IMR-90 (cell line): ENCODE measurements around the gene PLVAP. TPM values are rescaled to one million over a fixed set of nuclear protein-coding genes. Genes with fewer than 3 reads are reported as not detected.

Experiments used
- ELK1 ChIP-seq: fragments of 150-350 bp; IDR thresholded peaks from 2 replicates; pipeline ENCODE4 v1.6.1; 2016; ENCODE audit warnings: low read depth, mild to moderate bottlenecking, low read length, moderate library complexity, borderline replicate concordance
- polyA plus RNA-seq, 3 experiments: library from polyadenylated mRNA; depleted of rRNA; stranded (reverse); fragments of >200 nt; gene quantifications; 2 replicates each; pipeline ENCODE4 v1.2.3, GENCODE V29; 2012; ENCODE audit warnings: low replicate concordance in 1 of 3
- total RNA-seq: library from RNA; depleted of rRNA; stranded (reverse); fragments of >200 nt; gene quantifications from 2 replicates; pipeline ENCODE4 v1.2.3, GENCODE V29; 2012

PLVAP gene
- total and polyA plus RNA-seq, 2 of the 4 experiments (the other 2 are of a cell fraction): not detected

DNA sequence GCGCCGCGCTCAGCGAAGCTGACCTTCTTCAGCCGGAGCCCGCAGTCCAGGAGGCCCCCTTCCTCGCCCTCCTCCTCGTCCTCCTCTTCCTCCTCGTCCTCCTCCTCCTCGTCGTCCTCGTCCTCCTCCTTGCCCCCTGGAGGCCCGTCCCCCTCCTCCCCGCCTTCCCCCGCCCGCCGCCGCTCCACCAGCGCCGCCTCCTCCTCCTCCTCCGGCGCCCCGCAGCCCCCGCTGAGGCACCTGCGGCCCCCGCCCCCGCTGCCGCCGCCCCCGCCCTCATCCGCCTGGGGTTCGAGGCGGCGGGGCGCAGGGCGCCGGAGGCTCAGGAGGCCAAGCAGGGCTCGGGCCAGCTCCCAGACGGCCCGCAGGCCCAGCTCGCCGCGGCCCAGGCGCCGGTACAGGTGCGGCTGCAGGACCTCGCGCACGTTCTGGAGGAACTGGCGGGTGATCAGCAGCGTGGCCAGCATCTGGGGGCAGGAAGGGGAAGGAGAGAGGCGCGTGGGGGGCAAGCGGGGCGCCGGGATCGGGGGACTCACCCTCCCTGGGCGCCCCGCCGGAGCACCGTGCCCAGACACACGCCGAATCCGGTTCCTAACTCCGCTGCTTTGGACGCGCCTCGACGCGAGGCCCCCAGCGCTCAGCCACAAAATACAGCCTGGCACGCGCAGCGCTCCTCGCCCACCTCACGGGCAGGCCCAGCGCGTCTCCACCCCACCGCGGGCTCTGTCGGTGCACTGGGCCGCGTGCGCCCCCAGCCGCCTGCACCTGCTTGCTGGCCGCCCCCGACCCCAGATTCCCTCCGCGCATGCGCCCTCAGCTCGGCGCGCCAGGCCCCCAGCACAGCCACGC is 48.4 kb downstream of the PLVAP start (continued):
- no peak for TF ChIP-seq ELK1
